Liver (tissue), 3 donors: ENCODE data around the gene GBA3.

Experiments
- ATF3 ChIP-seq: IDR thresholded peaks from 2 replicates; pipeline ENCODE4 v1.6.1; 2016; ENCODE audit warnings: antibody characterized with exemption
- CTCF ChIP-seq: fragments of 150-350 bp; IDR thresholded peaks from 2 replicates; pipeline ENCODE4 v1.5.1; 2017; ENCODE audit warnings: improper control_type of control experiment, low read depth, low read length; ENCODE audit not compliant: missing input control
- FOXA1 ChIP-seq: IDR thresholded peaks from 2 replicates; pipeline ENCODE4 v1.6.1; 2016; ENCODE audit warnings: antibody characterized with exemption
- GABPA ChIP-seq, 2 donors: IDR thresholded peaks in 1 of 2; conservative IDR thresholded peaks in 1 of 2; 2 replicates each; pipeline ENCODE4 v1.6.1; 2016; ENCODE audit warnings: antibody characterized with exemption in 2 of 2, mild to moderate bottlenecking in 1 of 2, moderate library complexity in 1 of 2
- JUND ChIP-seq, 2 donors: IDR thresholded peaks; 2 replicates each; pipeline ENCODE4 v1.6.1; 2016; ENCODE audit warnings: antibody characterized with exemption in 2 of 2
- RAD21 ChIP-seq, 2 donors: IDR thresholded peaks; 2 replicates each; pipeline ENCODE4 v1.6.1; 2016; ENCODE audit warnings: antibody characterized with exemption in 2 of 2, mild to moderate bottlenecking in 2 of 2
- REST ChIP-seq: IDR thresholded peaks from 2 replicates; pipeline ENCODE4 v1.6.1; 2016; ENCODE audit warnings: antibody characterized with exemption, mild to moderate bottlenecking
- RXRA ChIP-seq, 2 donors: IDR thresholded peaks; 2 replicates each; pipeline ENCODE4 v1.6.1; 2017 to 2018; ENCODE audit warnings: antibody characterized with exemption in 2 of 2, mild to moderate bottlenecking in 1 of 2
- SP1 ChIP-seq: IDR thresholded peaks from 2 replicates; pipeline ENCODE4 v1.6.1; 2018; ENCODE audit warnings: antibody characterized with exemption, mild to moderate bottlenecking
- YY1 ChIP-seq: IDR thresholded peaks from 2 replicates; pipeline ENCODE4 v1.6.1; 2016; ENCODE audit warnings: antibody characterized with exemption, mild to moderate bottlenecking
- donor health status: healthy.
- donor health status: healthy.

GRCh38 chr4:22848332-22848731 lies 155.6 kb downstream of the GBA3 start:
- TF ChIP-seq CTCF (no peak), REST (no peak), SP1 (no peak), GABPA (IDR thresholded peaks at IDR 0.05 in 1 of 2, conservative IDR thresholded peaks at IDR 0.05 in 1 of 2) (no peak), YY1 (no peak), FOXA1 (no peak), RAD21 (IDR thresholded peaks at IDR 0.05) (no peak), RXRA (IDR thresholded peaks at IDR 0.05) (no peak), JUND (IDR thresholded peaks at IDR 0.05) (no peak), ATF3 (no peak)
